ENCODE data around the gene MEGF11. TPM values are rescaled to one million over a fixed set of nuclear protein-coding genes. Genes with fewer than 3 reads are reported as not detected.

Gene MEGF11
- total RNA-seq, 1 experiment from 2014 or later: 0.09 TPM

DNA sequence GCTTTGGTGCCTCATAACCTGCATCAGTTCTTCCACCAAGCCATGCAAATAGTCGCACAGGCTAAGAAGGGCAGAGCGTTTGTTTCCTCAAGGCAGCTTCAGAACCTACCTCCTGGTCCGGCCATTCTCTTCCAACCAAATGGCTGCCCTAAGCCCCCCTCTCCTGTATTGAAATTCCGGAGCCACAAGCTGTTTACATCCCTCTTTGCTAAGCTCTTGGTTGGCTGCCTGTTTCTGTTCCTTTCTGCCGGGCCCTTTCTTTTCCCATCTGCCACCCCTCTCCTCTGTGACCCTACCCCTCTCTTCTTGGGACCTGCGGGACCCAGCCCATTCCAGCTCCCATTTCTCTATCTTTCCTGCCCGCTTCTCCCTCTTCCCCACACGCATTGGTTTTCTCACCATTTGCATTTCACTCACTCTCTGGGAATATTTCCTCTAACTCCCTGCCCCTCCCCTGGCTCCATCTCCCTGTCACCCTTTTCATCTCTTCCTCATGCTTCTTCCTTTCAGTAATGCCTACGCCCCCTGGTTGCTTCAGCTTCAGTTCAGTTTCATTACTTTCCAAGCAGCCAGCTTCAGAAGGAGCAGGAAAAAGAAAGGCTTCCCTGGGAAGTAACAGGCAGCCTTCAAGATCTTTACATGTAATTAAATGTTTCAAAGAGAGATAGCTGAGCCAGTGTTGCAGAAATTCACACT is 270.8 kb downstream of the MEGF11 start:
- Mint-ChIP-seq H3K36me3 (ENCODE audit: insufficient read depth, unreplicated experiment) (no peaks in the 10 kb centered on the region), H3K27me3 (ENCODE audit: insufficient read depth, unreplicated experiment) (peaks cover 53% of the 10 kb centered on the region), H3K4me3 (ENCODE audit: unreplicated experiment) (no peak overlapping the region), H3K4me1 (ENCODE audit: insufficient read depth, unreplicated experiment) (no peaks in the 10 kb centered on the region), H3K9me3 (ENCODE audit: unreplicated experiment) (no peaks in the 10 kb centered on the region), H3K27ac (ENCODE audit: low read depth, unreplicated experiment) (no peak overlapping the region)
- ChIA-PET POLR2A (no interaction called here), CTCF (interaction anchor here (0.7 to 1.2 kb wide), 2 partner anchors 19 to 269 kb away, joined by 3 read pairs; no protein-coding TSS in a partner anchor)
- intact Hi-C loops (cut with micrococcal nuclease): loop anchor here (5.0 to 10.0 kb wide), 2 partner anchors 82 to 515 kb away; partner anchors contain the start of gene SNAPC5
- TF ChIP-seq, protein P1, sequence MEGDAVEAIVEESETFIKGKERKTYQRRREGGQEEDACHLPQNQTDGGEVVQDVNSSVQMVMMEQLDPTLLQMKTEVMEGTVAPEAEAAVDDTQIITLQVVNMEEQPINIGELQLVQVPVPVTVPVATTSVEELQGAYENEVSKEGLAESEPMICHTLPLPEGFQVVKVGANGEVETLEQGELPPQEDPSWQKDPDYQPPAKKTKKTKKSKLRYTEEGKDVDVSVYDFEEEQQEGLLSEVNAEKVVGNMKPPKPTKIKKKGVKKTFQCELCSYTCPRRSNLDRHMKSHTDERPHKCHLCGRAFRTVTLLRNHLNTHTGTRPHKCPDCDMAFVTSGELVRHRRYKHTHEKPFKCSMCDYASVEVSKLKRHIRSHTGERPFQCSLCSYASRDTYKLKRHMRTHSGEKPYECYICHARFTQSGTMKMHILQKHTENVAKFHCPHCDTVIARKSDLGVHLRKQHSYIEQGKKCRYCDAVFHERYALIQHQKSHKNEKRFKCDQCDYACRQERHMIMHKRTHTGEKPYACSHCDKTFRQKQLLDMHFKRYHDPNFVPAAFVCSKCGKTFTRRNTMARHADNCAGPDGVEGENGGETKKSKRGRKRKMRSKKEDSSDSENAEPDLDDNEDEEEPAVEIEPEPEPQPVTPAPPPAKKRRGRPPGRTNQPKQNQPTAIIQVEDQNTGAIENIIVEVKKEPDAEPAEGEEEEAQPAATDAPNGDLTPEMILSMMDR (IDR thresholded peaks at IDR 0.05; ENCODE audit: unreplicated experiment): no peak
- no TSS peak for BruUV-seq (replicated peaks)
- no peak for DNase-seq (ENCODE audit: unreplicated experiment)

DNA sequence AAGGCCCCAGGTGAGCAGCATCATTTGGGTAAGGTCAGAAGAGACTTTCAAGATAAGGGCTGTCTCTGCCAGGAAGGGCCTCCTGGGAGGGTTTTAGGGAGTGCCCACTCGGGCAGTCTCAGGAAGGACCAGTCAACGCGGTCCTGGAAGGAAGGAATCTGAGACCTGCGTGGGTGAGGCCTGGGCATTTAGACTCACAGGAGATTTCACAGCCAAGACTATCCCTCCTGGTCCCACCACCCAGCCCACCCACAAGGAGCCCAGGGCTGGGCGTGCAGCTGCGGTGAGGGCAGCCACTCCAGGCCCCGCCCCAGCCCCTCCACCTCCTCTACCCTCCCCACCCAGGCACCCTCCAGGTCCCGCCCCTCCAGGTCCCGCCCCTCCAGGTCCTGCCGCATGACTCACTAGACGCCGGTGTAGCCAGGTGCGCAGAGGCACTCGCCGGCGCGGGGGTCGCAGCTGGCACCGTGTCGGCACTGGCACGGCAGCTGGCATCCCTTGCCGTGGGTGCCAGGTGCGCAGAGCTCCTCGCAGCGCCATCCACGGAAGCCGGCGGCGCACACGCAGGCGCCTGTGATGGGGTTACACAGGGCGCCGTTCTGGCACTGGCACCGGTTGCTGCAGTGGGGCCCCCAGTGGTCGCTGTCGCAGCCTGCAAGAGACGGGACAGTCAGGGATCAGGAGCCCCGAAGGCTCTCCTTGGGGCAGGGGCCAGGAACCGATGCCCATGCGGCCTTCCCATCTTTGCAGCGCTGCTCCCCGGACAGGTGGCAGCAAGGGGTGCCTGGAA is 271.5 kb downstream of the MEGF11 start:
- peak; percentile 45 for DNase-seq (ENCODE audit: unreplicated experiment)
- ChIA-PET CTCF (interaction anchor here (0.7 to 1.8 kb wide), 4 partner anchors 19 to 306 kb away, joined by 3 to 14 read pairs (median 3); no protein-coding TSS in a partner anchor), POLR2A (no interaction called here)
- Mint-ChIP-seq H3K27me3 (ENCODE audit: insufficient read depth, unreplicated experiment) (peaks cover 46% of the 10 kb centered on the region), H3K9me3 (ENCODE audit: unreplicated experiment) (no peaks in the 10 kb centered on the region), H3K36me3 (ENCODE audit: insufficient read depth, unreplicated experiment) (no peaks in the 10 kb centered on the region), H3K27ac (ENCODE audit: low read depth, unreplicated experiment) (no peak overlapping the region), H3K4me1 (ENCODE audit: insufficient read depth, unreplicated experiment) (no peaks in the 10 kb centered on the region), H3K4me3 (ENCODE audit: unreplicated experiment) (no peak overlapping the region)
- intact Hi-C loops (cut with micrococcal nuclease): loop anchor here (1.0 to 10.0 kb wide), 4 partner anchors 83 to 515 kb away; partner anchors contain the start of gene SNAPC5
- TF ChIP-seq, protein P1 (IDR thresholded peaks at IDR 0.05; ENCODE audit: unreplicated experiment): no peak
- BruUV-seq (replicated peaks): no TSS peak

DNA sequence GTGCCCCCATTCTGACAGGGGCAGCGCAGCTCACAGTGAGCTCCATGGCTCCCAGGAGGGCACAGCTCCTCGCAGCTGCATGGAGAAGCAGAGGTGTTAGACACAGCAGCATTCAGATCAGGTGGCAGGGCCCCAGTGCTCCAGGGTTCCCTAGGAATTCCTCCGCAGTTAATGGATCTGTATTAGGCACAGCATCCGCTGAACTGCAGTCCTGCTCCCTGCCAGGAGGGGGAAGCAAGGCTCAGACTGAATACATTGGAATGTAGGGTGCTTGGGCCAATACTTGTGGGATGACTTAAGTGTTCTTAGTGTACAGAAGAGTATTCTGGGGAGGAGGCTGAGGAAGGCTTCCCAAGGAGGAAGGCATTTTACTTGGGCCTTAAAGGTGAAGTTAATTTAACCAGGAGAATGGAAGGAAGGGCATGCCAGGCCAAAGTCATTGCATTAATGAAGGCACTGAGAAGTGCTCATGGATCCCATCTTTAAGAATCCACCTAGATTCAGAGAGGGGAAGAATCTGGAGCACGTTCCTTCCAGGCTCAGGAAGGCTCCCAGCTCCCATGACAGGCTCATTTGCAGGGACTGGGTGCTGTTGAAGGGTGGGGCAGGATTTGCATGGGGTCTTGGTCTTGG is 272.6 kb downstream of the MEGF11 start:
- no peaks in the 10 kb centered on the region for H3K4me1 Mint-ChIP-seq (ENCODE audit: insufficient read depth, unreplicated experiment)
- TF ChIP-seq, protein P1 (IDR thresholded peaks at IDR 0.05; ENCODE audit: unreplicated experiment): peak; percentile 70
- no peaks in the 10 kb centered on the region for H3K9me3 Mint-ChIP-seq (ENCODE audit: unreplicated experiment)
- ChIA-PET CTCF (interaction anchor here (0.7 to 1.8 kb wide), 3 partner anchors 110 to 307 kb away, joined by 3 to 14 read pairs (median 7); no protein-coding TSS in a partner anchor), POLR2A (no interaction called here)
- intact Hi-C loops (cut with micrococcal nuclease): loop anchor here (1.0 to 10.0 kb wide), 4 partner anchors 84 to 516 kb away; partner anchors contain the start of gene SNAPC5
- DNase-seq (ENCODE audit: unreplicated experiment): peak; percentile 75
- no peaks in the 10 kb centered on the region for H3K36me3 Mint-ChIP-seq (ENCODE audit: insufficient read depth, unreplicated experiment)
- H3K27ac Mint-ChIP-seq (ENCODE audit: low read depth, unreplicated experiment): no peak overlapping the region
- H3K27me3 Mint-ChIP-seq (ENCODE audit: insufficient read depth, unreplicated experiment): peaks cover 35% of the 10 kb centered on the region
- no TSS peak for BruUV-seq (replicated peaks)
- H3K4me3 Mint-ChIP-seq (ENCODE audit: unreplicated experiment): no peak overlapping the region
